ENCODE results near the gene TMEM130.

TMEM130 gene

DNA sequence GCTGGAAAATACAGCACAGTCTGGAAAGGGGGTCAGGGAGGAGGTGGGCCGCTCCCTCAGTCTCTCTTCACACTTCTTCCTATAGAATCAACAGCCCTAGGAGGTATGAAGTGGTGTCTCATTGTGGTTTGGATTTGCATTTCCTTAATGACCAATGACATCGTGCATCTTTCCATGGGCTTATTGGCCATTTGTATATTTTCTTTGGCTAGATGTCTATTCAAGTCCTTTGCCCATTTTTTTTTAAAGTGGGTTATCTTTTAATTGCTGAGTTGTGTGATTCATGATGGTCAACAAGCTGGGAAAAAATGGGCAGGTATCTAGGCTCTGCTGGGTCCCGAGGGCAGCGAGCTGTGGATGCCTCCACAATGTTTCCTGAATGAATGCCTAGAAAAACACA lies 29.1 kb downstream of the TMEM130 start:
- peak; percentile 37 for DNase-seq

DNA sequence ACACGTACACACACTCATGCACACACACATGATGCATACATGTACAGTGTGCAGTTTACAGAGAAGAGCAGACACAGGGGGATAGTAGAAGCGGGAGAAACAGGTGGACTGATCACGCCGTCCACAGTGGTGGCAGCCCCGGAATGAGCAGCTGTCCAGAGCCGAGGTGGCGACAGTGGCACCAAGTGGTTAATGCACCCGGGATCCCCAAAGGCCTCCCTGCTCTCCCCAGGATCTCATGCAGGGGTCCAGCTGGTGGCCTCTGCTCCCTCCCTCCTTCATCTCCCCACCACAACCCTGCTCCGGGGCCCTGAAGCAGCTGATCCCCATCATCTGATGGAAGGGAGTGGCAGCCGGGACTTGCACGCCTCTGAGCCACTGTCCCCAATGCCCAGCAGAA lies 29.7 kb downstream of the TMEM130 start:
- no peak for DNase-seq

DNA sequence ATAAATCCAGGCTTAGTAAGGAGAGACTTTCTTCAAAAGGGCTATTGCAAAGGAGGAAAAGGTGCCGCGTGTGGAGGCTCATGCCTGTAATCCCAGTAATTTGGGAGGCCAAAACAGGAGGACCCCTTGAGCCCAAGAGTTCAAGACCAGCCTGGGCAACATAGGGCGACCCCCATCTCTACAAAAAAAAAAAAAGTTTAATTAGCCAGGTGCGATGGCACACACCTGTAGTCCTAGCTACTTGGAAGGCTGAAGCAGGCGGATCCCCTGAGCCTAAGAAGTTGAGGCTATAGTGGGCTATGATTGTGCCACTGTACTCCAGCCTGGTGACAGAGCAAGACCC lies 32.2 kb downstream of the TMEM130 start:
- no peak for DNase-seq

DNA sequence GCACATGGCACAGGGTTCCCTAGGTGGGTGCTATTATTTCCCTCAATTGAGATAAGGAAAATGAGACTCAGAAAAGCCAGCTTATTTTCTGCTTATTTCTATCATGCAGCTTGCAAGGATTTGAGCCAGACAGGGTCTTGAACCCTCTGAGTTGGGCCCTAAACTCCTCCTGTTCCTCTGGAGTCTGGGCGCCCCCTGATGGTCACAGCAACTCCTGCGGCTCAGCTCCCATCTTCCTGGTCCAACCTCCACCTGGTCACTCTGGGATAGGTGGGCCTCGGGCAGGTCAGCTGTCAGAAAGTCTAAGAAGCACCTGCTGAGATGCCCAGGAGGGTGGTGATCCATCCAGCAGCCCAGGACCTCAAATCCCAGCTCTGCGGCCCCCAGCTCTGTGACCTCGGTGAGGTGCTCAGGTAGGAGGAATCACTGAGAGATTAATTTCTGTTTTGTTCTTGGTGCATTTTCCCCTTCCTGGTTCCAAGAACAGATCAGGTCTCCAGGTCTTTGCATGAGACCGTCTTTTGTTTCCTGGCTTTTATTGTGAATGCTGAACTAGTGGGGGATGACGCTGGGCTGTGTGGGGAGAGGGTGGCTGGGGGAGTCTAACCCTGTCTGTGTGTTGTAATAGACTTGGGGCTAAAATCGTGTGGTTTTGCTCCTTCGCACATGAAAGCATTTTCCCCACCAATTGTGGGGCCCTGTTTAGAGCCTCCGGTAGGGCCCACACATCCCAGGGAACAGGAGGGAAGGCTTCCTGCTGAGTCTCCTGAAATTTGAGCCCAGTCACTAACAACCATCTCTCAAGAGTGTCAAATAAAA lies 32.8 kb downstream of the TMEM130 start:
- DNase-seq, result peak; percentile 56

DNA sequence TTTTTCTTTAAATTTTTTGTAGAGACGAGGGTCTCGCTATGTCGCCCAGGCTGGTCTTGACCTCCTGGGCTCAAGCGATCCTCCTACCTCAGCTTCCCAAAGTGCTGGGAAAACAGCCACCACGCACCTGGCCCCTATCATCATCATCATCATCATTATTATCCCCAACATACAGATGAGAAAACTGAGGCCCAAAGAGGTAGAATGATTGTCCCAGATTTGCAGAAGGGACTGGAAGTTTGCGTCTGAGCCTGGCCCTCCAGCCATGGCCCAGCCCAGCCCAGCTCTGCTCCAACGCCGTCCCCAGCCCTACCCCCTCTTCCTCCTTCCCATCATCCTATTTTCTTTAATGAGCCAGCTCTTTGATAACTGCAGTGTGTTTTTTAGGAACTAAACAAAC lies 34.9 kb downstream of the TMEM130 start:
- DNase-seq, result no peak

DNA sequence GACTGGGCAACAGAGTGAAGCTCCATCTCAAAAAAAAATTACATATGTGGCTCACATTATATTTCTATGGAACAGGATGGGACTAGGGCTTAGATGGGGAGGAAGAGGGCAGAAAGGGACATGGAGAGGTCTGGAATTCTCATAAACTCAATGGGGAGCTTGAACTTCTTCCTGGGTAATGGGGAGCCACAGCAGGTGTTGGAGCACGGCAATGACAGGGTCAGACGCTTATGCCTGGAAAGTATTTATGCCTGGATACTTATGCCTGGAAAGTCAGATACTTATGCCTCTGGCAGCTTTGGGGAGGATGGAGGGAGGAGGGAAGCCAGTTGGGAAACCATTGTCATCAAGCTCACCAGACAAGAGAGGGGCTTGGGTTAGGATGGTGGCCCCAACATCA lies 36.8 kb downstream of the TMEM130 start:
- no peak for DNase-seq

DNA sequence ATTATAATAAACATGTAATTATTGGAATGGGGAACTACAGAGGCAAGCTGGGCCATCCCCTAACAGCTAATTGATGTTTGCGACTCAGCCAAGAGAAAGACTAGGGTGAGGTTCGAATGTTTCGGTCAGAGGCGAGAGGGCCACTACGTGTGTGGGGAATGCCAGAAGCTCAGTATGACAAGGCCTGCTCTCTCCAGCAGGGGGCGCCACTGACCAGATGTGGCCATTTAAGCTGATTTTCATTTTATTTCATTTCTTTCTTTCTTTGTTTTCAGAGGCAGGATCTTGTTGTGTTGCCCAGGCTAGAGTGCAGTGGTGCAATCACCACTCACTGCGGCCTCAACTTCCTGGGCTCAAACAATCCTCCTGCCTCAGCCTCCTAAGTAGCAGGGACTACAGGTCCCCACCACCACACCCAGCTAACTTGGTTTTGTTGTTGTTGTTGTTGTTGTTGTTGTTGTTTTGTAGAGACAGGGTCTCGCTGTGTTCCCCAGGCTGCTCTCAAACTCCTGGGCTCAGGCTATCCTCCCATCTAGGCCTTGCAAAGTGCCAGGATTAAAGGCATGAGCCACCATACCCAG lies 38.1 kb downstream of the TMEM130 start:
- no peak for DNase-seq

DNA sequence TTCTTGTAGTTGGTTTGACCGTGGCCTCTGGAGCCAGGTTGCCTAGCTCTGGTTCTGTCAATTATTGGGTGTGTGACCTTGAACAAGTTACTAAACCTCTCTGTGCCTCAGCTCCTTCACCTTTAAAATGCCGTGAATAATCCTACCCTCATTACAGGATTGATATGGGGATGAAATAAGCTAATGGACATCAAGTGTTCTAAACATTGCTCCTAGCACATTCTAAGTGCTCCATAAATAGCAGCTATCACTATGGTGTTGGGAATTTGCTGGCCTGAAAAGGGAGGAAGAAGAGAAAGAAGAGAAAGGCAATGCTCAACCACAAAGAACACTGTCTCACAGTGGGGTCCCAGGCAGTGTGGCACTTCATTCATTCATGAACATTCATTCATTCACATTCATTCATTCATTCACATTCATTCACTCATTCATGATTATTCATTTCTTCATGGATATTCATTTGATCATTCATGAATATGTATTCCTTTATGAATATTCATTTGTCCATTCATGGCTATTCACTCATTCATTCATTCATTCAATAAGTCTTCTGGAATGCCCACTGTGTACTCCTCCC lies 38.8 kb downstream of the TMEM130 start:
- DNase-seq, result no peak

DNA sequence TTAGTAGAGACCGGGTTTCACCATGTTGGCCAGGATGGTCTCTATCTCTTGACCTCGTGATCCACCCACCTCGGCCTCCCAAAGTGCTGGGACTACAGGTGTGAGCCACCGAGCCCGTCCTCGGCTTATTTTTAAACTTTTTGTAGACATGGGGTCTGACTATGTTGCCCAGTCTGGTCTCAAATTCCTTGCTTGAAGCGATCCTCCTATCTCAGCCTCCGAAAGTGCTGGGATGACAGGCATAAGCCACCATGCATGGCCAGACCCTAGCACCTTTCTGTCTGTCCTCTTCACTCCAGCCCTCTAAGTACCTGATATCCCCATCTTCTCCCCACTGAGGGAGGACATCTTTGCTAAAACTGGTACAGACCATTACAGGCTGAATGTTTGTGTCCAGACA lies 41.4 kb downstream of the TMEM130 start:
- no peak for DNase-seq

DNA sequence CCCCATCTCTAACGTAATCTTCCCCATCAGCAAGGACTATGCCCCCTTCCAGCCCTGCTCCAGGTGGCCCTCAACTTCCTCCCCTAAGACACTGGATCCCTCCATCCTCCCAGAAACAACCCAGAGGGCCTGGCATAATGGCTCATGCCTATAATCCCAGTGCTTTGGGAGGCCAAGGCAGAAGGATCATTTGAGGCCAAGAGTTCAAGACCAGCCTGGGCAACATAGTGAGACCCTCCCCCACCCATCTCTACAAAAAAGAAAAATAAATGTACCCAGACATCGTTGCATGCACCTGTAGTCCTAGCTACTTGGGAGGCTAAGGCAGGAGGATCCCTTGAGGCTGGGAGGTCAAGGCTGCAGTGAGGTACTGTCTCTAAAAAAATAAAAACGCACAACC lies 42.6 kb downstream of the TMEM130 start:
- no peak for DNase-seq

DNA sequence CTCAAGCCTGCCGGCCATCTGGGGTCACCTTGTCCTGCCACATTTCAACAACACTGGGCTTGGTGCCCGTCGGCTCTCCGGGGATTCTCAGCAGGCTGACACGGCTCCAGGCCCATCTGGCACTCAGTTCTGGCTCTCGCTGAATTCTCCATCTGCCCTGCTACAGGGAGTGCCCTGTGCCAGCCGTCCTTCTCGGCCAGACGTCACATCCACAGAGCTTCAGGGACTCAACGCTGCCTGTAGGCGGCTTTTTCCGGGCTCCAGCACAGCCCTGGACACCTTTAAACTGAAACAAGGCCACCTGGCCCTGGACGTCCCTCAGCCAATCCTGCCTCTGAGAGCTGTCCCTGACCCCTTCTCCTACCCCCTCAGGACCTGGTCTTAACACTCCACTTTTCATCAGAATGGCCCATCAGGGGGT lies 43.0 kb downstream of the TMEM130 start:
- DNase-seq, result no peak

DNA sequence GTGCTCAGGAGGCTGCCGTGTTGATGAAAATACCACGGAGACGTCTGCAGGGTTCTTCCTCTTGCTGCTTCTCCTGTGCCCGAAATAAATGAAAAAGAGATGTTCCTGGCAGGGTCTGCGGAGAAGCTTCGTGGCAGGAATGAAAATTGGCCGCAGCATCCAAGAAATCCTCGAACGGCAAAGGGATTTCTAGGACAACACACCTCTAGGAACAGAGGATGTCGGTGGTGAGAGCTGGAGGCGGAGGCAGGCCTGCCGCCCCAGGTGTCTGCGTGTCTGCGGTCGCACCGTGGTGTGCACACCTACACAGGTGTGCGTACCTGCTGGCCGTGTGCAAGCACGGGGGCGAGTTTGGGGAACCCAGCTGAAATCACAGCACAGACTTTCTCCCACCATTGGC lies 43.4 kb downstream of the TMEM130 start:
- no peak for DNase-seq

DNA sequence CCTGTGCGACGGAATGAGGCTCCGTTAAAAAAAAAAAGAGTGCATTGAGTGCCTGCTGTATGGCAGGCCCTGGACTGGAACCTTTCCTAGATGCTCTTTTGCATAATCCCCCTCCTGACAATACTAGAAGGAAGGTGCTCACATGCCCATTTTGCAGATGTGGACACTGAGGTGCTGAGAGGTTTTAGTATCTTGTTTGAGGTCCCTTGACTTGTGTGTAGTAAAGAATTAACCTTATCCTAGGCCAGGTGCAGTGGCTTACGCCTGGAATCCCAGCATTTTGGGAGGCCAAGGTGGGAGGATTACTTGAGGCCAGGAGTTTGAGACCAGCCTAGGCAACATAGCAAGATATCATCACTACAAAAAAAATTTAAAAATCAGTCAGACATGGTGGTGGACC lies 46.6 kb downstream of the TMEM130 start:
- no peak for DNase-seq

DNA sequence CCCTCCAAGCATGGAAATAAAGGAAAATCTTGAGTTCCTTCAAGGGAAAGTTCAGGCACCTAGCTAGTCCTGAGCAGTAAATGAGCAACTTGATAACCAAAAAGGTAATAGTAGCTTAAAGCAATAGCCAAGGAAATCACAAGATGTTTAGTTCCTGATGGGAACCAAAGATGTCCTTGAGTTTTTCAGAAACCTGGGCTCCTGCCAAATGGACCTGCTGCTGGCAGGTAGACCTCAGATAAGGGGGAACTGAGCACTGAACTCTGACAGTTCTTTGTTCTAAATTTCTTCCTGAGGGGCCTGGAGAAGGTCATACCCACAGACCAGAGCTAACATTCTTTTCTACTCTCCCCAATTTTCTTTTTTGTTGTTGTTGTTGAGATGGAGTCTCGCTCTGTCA lies 48.5 kb downstream of the TMEM130 start:
- no peak for DNase-seq

DNA sequence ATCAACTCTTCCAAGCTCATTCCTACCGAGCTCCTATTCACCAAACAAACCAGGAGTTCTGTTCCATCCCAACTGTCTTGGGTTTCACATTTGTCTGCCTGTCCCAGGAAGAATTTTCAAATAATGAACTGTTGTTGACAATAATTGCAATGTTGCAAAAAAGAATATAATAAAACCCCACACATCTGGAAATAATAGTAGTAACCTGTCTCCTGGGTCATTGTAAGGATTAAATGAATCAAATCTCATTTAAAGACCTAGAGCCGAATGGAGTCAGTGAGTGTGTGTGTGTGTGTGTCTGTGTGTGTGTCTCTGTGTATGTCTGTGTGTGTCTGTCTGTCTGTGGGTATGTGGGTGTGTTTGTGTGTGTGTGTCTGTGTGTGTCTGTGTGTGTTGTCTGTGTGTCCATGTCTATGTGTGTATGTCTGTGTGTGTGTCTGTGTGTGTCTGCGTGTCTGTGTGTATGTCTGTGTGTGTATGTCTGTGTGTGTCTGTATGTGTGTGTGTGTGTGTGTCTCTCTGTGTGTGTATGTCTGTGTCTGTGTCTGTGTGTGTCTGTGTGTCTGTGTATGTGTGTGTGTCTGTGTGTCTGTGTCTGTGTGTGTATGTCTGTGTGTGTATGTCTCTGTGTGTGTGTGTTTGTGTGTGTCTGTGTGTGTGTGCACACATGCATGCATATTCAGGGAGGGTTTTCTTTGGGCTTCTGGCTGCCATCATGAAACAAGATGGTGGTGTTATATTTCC lies 52.7 kb downstream of the TMEM130 start:
- no peak for DNase-seq

DNA sequence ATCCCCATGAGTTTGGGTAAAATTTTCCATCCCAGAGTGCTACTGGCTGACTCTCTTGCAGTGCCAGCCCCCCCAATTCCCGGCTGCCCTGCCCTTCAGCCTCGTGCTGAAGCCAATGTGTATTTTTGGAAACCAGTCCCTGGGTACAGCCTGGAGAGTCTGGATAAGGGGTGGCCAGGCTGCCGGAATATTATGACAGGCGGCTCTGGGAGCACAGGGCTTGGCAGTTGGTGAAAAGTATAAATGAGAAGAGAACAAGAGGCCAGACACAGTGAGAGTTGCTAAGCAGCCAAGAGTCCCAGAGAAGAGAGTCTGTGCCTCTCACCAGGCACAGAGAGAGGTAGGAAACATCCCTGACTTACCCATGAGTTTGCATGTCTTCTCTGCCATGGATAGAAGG lies 53.6 kb downstream of the TMEM130 start:
- no peak for DNase-seq

DNA sequence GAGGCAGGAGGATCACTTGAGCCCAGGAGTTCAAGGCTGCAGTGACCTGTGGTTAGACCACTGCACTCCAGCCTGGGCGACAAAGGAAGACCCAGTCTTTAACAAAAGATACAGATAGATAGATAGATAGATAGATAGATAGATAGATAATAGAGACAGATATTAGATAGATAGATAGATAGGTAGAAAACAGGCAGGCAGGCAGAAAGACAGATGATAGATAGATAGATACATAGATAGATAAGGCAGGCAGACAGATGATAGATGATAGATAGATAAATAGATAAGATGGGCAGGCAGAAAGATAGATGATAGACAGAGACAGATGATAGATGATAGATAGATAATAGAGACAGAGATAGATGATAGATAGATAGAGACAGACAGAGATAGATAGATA lies 54.5 kb downstream of the TMEM130 start:
- DNase-seq, result no peak

DNA sequence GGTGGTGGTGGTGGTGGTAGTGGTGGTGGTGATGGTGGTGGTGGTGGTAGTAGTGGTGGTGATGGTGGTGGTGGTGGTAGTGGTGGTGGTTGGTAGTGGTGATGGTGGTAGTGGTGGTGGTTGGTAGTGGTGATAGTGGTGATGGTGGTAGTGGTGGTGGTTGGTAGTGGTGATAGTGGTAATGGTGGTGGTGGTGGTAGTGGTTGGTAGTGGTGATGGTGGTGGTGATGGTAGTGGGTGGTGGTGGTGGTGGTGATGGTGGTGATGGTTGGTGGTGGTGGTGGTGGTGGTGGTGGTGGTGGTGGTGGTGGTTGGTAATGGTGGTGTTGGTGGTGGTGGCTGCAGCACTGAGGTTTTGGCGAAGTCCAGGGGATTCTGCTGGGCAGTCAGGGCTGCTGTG lies 58.5 kb downstream of the TMEM130 start:
- DNase-seq, result no peak

DNA sequence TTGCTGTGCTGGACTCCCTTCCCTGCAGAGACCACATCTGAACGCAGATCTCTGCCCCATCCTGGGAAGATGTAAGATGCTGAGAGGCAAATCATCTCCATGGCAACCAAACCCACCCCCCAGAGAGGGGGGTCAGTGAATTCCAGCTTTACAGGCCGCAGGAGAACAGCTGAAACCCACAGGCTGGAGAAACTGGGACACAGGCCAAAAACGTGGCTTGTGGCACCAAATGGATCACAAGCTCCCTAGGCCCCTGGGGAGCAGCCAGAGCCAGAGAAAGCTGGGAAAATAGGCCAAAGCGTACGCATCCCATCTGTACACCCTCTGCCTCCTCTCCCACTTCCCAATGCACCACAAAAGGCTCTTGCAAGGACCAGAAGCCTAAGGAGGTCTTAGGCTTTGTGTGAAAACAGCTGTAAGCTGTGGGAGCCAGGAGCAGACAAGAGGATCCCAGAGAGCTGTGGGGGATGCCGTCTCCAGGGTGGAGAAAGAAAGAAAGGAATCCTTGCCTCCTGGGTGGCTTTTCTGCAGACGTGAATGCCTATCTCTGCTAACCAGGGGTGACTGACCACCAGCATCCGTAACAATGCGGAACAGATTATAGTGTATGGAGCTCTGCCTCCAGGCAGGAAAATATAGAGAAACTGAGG lies 59.5 kb downstream of the TMEM130 start:
- peak; percentile 54 for DNase-seq

DNA sequence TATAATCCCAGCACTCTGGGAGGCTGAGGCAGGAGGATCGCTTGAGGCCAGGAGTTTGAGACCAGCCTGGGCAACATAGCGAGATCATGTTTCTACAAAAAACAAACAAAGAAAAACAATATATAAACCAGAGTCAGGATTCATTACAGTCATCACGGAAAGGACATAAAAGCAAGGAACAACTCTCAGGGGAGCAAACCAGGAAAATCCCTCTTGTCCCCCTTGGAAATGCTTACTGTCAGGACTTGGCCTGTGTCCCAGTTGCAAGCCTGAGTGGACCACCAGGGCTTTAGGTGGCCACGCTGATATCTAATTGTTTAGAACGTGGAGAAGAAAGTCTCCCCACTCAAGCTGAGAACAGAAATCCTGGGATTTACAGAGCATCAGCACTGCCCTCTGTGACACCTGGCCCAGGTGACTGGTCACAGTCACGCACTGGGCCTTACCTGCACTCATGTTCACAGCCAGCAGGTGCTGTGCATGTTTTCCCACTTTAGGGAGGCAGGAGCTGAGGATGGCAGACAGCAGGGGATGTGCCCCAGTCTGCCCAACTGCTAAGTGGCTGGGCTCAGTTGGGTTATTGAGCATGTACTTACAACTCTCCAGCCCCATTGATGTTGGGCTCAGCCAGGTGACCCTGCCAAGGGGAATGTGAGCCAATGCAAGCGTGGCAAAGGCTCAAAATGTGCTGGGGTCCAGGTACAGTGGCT lies 60.9 kb downstream of the TMEM130 start:
- DNase-seq, result no peak

DNA sequence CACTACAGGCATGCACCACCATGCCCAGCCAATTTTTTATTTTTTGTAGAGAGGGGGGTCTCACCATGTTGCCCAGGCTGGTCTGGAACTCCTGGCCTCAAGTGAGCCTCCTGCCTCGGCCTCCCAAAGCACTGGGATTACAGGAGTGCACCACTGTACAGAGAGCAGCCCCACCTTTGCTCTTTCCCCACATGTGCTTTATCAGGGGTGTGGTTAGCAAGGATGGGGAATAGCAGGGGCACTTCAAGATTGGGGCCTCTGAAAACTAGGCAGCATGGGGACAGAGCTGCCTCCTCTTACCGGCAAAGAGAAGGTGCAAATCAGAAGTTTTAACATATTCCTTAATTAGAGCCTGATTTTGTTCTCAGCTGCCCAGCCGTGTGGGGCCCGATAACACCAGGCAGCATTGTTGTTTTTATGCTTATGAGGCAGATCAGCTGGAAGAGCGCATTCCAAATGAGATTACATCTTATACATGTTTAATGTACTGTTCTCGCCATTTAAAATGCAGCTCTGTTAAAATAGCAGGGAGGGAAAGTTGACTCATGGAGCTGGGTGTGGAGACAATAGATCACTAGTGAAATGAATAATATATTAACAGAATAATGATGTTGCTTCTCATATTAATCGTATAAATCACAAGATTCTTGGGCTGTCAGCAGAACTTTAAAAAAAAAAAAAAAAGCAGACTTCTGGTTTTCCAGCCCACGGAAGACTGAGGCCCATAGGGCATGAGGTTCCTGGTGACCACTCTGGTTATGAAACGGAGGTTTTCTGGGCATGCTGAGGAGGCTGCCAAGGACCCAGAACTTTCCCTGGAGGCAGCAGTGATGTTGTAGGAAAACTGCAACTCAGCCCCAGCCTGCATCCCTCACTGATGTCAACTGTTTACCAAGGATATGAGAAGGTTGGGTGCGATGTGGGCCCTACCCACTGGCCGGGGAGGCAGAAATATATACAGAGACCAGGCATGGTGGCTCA lies 62.5 kb downstream of the TMEM130 start:
- peak; percentile 34 for DNase-seq
